GM13977 (cell line): ENCODE measurements around the gene HOXD11.

ENCODE experiments used
- DNase-seq: peaks from one replicate; pipeline ENCODE4 v3.0.0; 2012; ENCODE audit warnings: low spot score
- in situ Hi-C: fragments of 300-500 bp; cut with MboI; formaldehyde crosslinking; loops from one replicate; pipeline ENCODE4 v1.12.0; 2022; ENCODE audit warnings: low sequenced_read_pairs, low pct_unique_long_range_greater_than_20kb, mixed read lengths, inconsistent platforms; ENCODE audit not compliant: unreplicated experiment
- TF ChIP-seq, protein P1 (sequence below): IDR thresholded peaks from 2 replicates; pipeline ENCODE4 v1.5.1; 2012; ENCODE audit warnings: mild to moderate bottlenecking, control low read depth; ENCODE audit not compliant: insufficient read depth; ENCODE audit errors: extremely low read depth, missing control alignments

The HOXD11 gene

GRCh38 chr2:176125772-176126054, 18.6 kb downstream of the HOXD11 start:
- in situ Hi-C loops: loop anchor here (10.0 kb wide), 1 partner anchor 1029 kb away; no protein-coding TSS in a partner anchor
- DNase-seq: no peak
- TF ChIP-seq, protein P1, sequence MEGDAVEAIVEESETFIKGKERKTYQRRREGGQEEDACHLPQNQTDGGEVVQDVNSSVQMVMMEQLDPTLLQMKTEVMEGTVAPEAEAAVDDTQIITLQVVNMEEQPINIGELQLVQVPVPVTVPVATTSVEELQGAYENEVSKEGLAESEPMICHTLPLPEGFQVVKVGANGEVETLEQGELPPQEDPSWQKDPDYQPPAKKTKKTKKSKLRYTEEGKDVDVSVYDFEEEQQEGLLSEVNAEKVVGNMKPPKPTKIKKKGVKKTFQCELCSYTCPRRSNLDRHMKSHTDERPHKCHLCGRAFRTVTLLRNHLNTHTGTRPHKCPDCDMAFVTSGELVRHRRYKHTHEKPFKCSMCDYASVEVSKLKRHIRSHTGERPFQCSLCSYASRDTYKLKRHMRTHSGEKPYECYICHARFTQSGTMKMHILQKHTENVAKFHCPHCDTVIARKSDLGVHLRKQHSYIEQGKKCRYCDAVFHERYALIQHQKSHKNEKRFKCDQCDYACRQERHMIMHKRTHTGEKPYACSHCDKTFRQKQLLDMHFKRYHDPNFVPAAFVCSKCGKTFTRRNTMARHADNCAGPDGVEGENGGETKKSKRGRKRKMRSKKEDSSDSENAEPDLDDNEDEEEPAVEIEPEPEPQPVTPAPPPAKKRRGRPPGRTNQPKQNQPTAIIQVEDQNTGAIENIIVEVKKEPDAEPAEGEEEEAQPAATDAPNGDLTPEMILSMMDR: no peak

DNA sequence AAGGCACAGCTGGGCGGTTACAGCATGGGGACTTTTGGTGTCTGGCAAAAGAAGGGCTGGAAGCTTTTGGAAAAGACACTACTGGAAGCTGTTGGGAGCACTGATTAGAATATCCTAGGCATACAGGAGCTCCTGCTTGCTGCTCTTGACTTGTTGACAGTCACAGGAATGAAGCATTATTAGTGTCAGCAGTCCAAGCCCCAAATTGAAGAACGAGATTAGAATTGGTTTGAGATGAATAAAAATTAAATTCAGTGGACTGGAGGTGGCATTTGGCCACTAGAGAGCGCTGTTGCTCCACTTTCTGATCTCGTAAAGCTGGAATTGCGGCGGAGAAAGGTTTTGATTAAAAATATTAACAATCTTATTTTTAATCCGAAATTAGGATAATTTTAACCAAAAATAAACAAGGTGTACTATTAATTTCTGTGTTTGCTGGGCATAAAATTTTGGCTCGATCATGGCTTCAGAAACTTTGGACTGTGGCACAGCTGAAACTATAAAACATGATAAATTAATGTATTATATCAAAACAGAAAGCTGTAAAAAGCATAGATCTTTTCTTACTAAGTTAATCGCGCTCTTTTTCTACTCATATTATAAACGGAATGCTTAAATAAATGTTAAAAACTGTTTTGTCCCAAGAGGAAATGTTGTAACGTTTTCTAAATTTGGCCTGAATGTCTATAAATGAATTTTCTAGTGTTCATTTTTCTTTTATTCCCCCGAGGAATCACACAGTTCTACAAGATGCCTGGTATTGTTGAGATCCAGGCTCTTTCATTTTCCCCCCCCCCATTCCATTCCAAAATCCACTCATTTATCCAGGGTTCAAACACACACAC, 20.1 kb downstream of the HOXD11 start:
- TF ChIP-seq, protein P1: peak; percentile 79
- in situ Hi-C loops: loop anchor here (10.0 kb wide), 1 partner anchor 1028 kb away; no protein-coding TSS in a partner anchor
- DNase-seq: peak; percentile 76

- TF ChIP-seq, protein P1: no peak
- DNase-seq: no peak
- in situ Hi-C loops: loop anchor here (10.0 kb wide), 1 partner anchor 1027 kb away; no protein-coding TSS in a partner anchor
Measured at GRCh38 chr2:176127774-176128072, 20.6 kb downstream of the HOXD11 start.

DNA sequence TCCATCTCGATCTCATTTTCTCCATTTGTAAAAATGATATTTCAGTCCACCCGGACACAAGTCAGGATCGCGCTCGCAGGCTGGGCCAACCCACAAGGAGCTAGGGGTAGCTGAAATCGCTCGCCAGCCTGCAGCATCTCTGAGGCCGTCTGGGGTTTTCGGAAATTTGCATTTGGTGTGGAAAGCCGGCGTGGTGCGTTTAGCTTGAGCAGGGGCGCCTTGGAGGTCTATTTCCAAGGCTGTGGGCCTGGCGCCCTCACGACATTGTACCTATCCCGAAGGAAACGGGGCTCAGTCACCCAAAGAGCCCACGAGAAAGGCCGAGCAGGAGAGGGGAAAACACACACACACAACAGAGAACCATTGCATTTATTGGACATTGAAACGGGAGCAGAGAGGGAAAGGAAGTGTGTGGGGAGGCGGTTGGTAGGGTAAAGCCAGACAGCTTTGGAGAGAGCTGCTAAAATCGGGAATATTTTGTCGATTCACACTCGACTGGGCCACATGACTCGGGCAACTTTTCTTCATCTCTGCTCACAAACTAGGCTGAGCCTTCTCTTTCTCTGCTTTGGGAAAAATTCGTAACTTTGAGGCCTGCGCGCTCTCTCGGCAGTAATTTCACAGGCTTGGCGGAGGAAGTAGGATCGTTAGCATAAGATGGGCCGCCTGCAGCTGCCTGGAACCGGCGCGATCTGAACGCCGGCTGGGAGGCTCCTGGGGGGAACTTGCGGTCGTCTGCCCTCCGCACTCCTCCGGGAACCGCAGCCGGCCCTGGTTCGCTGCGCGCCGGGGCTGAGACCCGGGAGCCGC, 21.3 kb downstream of the HOXD11 start:
- TF ChIP-seq, protein P1: no peak
- DNase-seq: no peak
- in situ Hi-C loops: loop anchor here (10.0 kb wide), 1 partner anchor 1026 kb away; no protein-coding TSS in a partner anchor

DNA sequence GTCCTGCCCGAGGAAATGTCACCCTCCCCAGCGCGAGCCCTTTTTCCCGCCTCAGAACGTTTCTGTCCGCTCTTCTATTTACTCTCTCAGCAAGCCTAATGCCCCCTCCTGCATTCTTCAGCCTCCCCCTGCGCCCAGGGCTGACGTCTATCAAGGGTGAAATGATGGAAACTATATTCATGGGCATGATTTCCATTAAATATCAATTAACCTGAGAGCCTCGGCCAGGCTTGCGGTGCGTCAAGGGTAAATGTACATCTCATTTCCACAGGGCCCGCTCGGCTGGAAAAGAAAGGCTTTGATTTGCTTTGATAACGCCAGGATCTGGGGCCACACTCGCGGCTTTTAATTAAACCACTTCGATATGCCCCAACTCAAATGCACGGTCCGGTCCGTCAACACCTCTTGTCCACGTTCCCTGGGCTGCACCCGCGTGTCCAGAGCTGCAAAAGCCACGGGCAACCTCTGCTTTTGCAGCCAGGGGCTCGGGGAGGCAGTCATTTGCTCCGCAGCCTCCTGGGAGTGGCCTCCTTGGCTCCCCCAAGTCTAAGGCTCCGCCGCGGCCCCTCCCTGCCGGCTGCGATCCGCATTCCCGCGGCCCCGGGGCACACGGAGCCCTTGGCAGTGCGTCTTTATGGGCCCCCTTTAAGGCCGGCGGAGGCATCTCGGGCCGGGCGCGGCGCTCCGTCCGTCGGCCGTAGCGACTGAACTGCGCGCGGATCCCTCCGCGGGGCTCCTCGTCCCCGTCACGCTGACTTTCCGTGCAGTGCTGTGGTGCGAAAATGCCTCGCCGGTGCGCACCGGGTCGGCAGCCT, 22.1 kb downstream of the HOXD11 start, which contains the start of gene HOXD8:
HOXD8 (plus strand) TSS at position 724 of the 815 bp plus-strand sequence. CDS start 662 bp downstream, outside the sequence.
- DNase-seq: no peak
- in situ Hi-C loops: loop anchor here (10.0 kb wide), 1 partner anchor 1026 kb away; no protein-coding TSS in a partner anchor
- TF ChIP-seq, protein P1: no peak

- DNase-seq: no peak
- in situ Hi-C loops: loop anchor here (10.0 kb wide), 1 partner anchor 1025 kb away; no protein-coding TSS in a partner anchor
- TF ChIP-seq, protein P1: no peak
Measured at GRCh38 chr2:176129813-176130146, 22.7 kb downstream of the HOXD11 start.
